ENCODE data around the gene TOX2.

GRCh38 chr20:44112456-44112855, 197.8 kb downstream of the TOX2 start:
- TF ChIP-seq POLR2A (IDR thresholded peaks at IDR 0.05; ENCODE audit: low read depth, low read length) (no peak), TAF1 (IDR thresholded peaks at IDR 0.05; ENCODE audit: borderline replicate concordance, low read depth, low read length) (no peak)

All from GM12892 (cell line).